Small intestine (tissue), 7 donors: Measurements from ENCODE around the gene B4GAT1. TPM values are rescaled to one million over a fixed set of nuclear protein-coding genes. Genes with fewer than 3 reads are reported as not detected.

ENCODE experiments used
- DNase-seq, 2 donors: peaks; one replicate each; pipeline versions ENCODE4 v3.0.0 to v3.0.0-alpha.2; 2013
- FAIRE-seq: peaks from 2 replicates; lab custom pipeline; 2012; peaks lifted over from hg19 to GRCh38; lab: Jason Lieb, UNC
- H3K27ac ChIP-seq, 3 donors: one replicate each; pipeline ENCODE4 v1.5.1; 2013; ENCODE audit warnings: low read length in 2 of 3, mild to moderate bottlenecking in 2 of 3, control low read depth in 1 of 3, inconsistent platforms in 1 of 3, low read depth in 1 of 3, moderate library complexity in 1 of 3
- H3K27me3 ChIP-seq, 3 donors: one replicate each; pipeline ENCODE4 v1.6.1; 2013; ENCODE audit warnings: low read length in 3 of 3, inconsistent platforms in 1 of 3; ENCODE audit not compliant: control insufficient read depth in 3 of 3, insufficient read depth in 3 of 3
- H3K36me3 ChIP-seq, 3 donors: one replicate each; pipeline ENCODE4 v1.6.1; 2013; ENCODE audit warnings: low read length in 3 of 3, inconsistent platforms in 1 of 3, low read depth in 1 of 3, mild to moderate bottlenecking in 1 of 3, moderate library complexity in 1 of 3; ENCODE audit not compliant: control insufficient read depth in 3 of 3, insufficient read depth in 2 of 3
- H3K4me1 ChIP-seq, 3 donors: one replicate each; pipeline ENCODE4 v1.6.1; 2013; ENCODE audit warnings: low read length in 2 of 3, inconsistent platforms in 1 of 3, low read depth in 1 of 3, mild to moderate bottlenecking in 1 of 3, moderate library complexity in 1 of 3; ENCODE audit not compliant: control insufficient read depth in 3 of 3, insufficient read depth in 2 of 3
- H3K4me3 ChIP-seq, 3 donors: one replicate each; pipeline ENCODE4 v1.5.1; 2013; ENCODE audit warnings: low read length in 3 of 3, control low read depth in 1 of 3, inconsistent platforms in 1 of 3, low read depth in 1 of 3, mild to moderate bottlenecking in 1 of 3, moderate library complexity in 1 of 3
- H3K9me3 ChIP-seq, 2 donors: one replicate each; pipeline ENCODE4 v1.6.1; 2013; ENCODE audit warnings: low read depth in 1 of 2, low read length in 1 of 2; ENCODE audit not compliant: control insufficient read depth in 2 of 2, insufficient read depth in 1 of 2
- WGBS, 3 donors: extraction: QIAGEN DNeasy Blood & Tissue Kit; methylation state at CpG; one replicate each; pipeline ENCODE4 v1.1.7; 2013; 5-methylcytosine and 5-hydroxymethylcytosine counted together
- polyA plus RNA-seq, 4 donors: library from polyadenylated mRNA; stranded (reverse) in 3 of 4; unstranded in 1 of 4; fragments of 200-250 nt in 3 of 4; fragments of 120-200 nt in 1 of 4; gene quantifications; one replicate each; pipeline versions ENCODE4 v1.2.1 to v1.2.3, GENCODE V29; 2013
- donor health status: healthy with polysubstance abuse.
- donor health status: control.
- donor health status: control.
- donor health status: Bipolar disorder and iron deficiency.
- donor health status: healthy.

The B4GAT1 gene
- polyA plus RNA-seq, 4 donors = 12.2 to 28.0 (median 20.8) TPM

- H3K36me3 ChIP-seq = peaks cover 0 to 84% (median 3%) of the 10 kb centered on the region in 3 donors
- DNase-seq (peak in 1 of 2 donors; percentile 9), FAIRE-seq (no peak)
- H3K4me1 ChIP-seq = peaks cover 0 to 9% (median 0%) of the 10 kb centered on the region in 3 donors
- WGBS, 3 donors = 76 to 85% (median 81%) methylated on average over 14 of the region's 14 CpGs
- H3K27ac ChIP-seq = no peak overlapping the region
- H3K27me3 ChIP-seq = peaks cover 0 to 2% (median 0%) of the 10 kb centered on the region in 3 donors
- H3K9me3 ChIP-seq = no peaks in the 10 kb centered on the region
- H3K4me3 ChIP-seq = no peak overlapping the region
Observed at GRCh38 chr11:66365711-66366619, 18.5 kb upstream of the B4GAT1 start.

- Histone ChIP-seq H3K4me3 (no peak overlapping the region), H3K27me3 (no peaks in the 10 kb centered on the region), H3K4me1 (peaks cover 0 to 4% (median 0%) of the 10 kb centered on the region in 3 donors), H3K27ac (no peak overlapping the region), H3K9me3 (no peaks in the 10 kb centered on the region), H3K36me3 (peaks cover 0 to 92% (median 5%) of the 10 kb centered on the region in 3 donors)
- 93 to 100% (median 96%) methylated on average over 6 of the region's 6 CpGs for WGBS, 3 donors
- FAIRE-seq (no peak), DNase-seq (no peak)
Observed at GRCh38 chr11:66365166-66365565, 17.7 kb upstream of the B4GAT1 start.

- Histone ChIP-seq H3K4me1 (no peaks in the 10 kb centered on the region), H3K9me3 (no peaks in the 10 kb centered on the region), H3K4me3 (no peak overlapping the region), H3K27ac (no peak overlapping the region), H3K27me3 (no peaks in the 10 kb centered on the region), H3K36me3 (peaks cover 0 to 96% (median 5%) of the 10 kb centered on the region in 3 donors)
- FAIRE-seq (no peak), DNase-seq (peak; percentile 57 to 58)
- 63 to 71% (median 68%) methylated on average over 14 to 15 of the region's 15 CpGs for WGBS, 3 donors
Observed at GRCh38 chr11:66363805-66364535, 16.5 kb upstream of the B4GAT1 start.

DNA sequence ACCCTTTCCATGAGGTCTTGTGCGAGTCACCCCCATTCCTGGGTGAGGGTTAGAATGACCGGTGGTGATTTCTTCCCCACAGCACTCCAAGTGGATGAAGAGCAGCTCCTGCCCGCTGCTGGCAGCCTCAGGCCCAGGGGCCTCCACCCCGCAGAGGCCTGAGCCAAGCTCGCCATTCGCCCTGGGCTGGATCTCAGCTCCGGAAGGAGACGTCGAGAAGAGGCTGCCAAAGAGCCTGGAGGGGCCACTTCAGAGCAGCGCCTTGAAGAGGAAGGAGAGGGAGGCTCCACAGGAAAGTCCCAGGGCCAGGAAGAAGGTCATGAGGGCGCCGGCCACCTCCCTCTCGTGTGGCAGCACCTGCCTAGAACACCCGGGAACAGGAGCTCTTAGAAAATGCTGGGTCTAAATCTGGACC lies 15.8 kb upstream of the B4GAT1 start:
- no peak for FAIRE-seq
- no peaks in the 10 kb centered on the region for H3K4me1 ChIP-seq
- 79 to 85% (median 80%) methylated on average over 14 of the region's 14 CpGs for WGBS, 3 donors
- DNase-seq = no peak
- no peak overlapping the region for H3K4me3 ChIP-seq
- peaks cover 0 to 90% (median 5%) of the 10 kb centered on the region in 3 donors for H3K36me3 ChIP-seq
- no peaks in the 10 kb centered on the region for H3K9me3 ChIP-seq
- no peak overlapping the region for H3K27ac ChIP-seq
- H3K27me3 ChIP-seq = no peaks in the 10 kb centered on the region

DNA sequence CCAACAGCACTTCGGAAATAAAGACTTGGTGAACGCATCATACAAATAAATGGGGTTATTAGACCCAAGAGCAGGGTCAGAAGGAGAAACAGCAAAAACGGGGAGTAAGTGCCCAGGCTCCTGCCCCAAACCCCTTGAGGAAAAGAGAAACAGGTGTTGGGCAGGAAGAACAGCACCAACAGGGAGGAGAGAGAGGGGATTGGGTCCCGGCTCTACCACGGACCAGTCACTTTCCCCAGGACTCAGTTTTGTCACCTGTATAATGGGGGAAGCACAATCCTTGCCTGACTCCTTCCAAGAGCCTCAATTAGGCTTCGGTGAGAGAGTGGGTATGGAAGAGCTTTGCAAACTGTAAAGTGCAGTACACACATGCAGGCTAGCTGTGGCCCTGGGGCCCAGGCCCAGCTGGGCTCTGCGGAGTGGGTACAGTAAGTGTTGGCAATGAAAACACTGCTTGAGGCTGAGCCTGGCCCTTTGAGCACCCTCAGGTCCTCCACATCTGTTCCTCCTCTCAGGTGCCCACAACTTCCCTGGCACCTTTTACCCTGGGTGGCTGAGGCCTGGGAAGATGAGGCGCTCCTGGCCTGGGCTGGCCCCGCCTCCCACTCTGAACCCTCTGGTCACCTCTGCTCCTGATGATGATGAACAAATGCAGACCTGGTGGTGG lies 15.2 kb upstream of the B4GAT1 start:
- Histone ChIP-seq H3K27ac (no peak overlapping the region), H3K4me1 (no peaks in the 10 kb centered on the region), H3K9me3 (no peaks in the 10 kb centered on the region), H3K4me3 (no peak overlapping the region), H3K27me3 (no peaks in the 10 kb centered on the region), H3K36me3 (peaks cover 0 to 89% (median 5%) of the 10 kb centered on the region in 3 donors)
- 73 to 84% (median 77%) methylated on average over 9 of the region's 9 CpGs for WGBS, 3 donors
- DNase-seq = no peak
- FAIRE-seq = no peak

- DNase-seq = no peak
- peak overlapping the region in 1 of 3 donors; percentile 13 for H3K27ac ChIP-seq
- no peaks in the 10 kb centered on the region for H3K27me3 ChIP-seq
- H3K36me3 ChIP-seq = peaks cover 0 to 85% (median 5%) of the 10 kb centered on the region in 3 donors
- no peaks in the 10 kb centered on the region for H3K9me3 ChIP-seq
- H3K4me1 ChIP-seq = no peaks in the 10 kb centered on the region
- H3K4me3 ChIP-seq = no peak overlapping the region
- WGBS, 3 donors = 42 to 66% (median 53%) methylated on average over 6 of the region's 6 CpGs
- no peak for FAIRE-seq
Observed at GRCh38 chr11:66361502-66361941, 14.1 kb upstream of the B4GAT1 start.

GRCh38 chr11:66360406-66361073 lies 13.1 kb upstream of the B4GAT1 start:
- 92 to 95% (median 93%) methylated on average over 15 of the region's 15 CpGs for WGBS, 3 donors
- Histone ChIP-seq H3K27ac (no peak overlapping the region), H3K9me3 (no peaks in the 10 kb centered on the region), H3K36me3 (peaks cover 0 to 82% (median 5%) of the 10 kb centered on the region in 3 donors), H3K4me1 (no peaks in the 10 kb centered on the region), H3K27me3 (no peaks in the 10 kb centered on the region), H3K4me3 (no peak overlapping the region)
- DNase-seq (no peak), FAIRE-seq (no peak)
